Measurements from ENCODE around the gene ZNF132. TPM values are rescaled to one million over a fixed set of nuclear protein-coding genes. Genes with fewer than 3 reads are reported as not detected.

The ZNF132 gene
- total and polyA plus RNA-seq, 9 of the 15 experiments (the other 6 are each of a cell fraction or from before 2014, with no cell fraction given), result 0.03 to 0.42 (median 0.10) TPM; not detected in 5

- TF ChIP-seq MGA (IDR thresholded peaks at IDR 0.05) (peak; percentile 98), HDAC3 (IDR thresholded peaks at IDR 0.05; ENCODE audit: borderline replicate concordance, partially characterized antibody) (no peak), PTRF (tag; IDR thresholded peaks at IDR 0.05) (no peak), FIP1L1 (IDR thresholded peaks at IDR 0.05; ENCODE audit: low read depth, low read length, poor library complexity, severe bottlenecking) (peak; percentile 72), SETDB1 (IDR thresholded peaks at IDR 0.05; ENCODE audit: low read length) (no peak), OTX1 (CRISPR knock-in tag; IDR thresholded peaks at IDR 0.05) (0 out of 2 replicates have a peak, but pooled peaks have one; percentile 44), ZNF12 (CRISPR knock-in tag; IDR thresholded peaks at IDR 0.05) (no peak), ZHX1 (conservative IDR thresholded peaks at IDR 0.05; ENCODE audit: low read length) (no peak), NCOA4 (IDR thresholded peaks at IDR 0.05; ENCODE audit: partially characterized antibody) (no peak), KAT7 (CRISPR knock-in tag; IDR thresholded peaks at IDR 0.05; ENCODE audit: borderline replicate concordance) (no peak)
Observed at GRCh38 chr19:58400916-58401839, 38.8 kb downstream of the ZNF132 start (continued).

All from K562 (cell line).